GM19240 (cell line): ENCODE data around the gene KRT80.
"Not testable (repeated sequence)": the region's sequence is repeated elsewhere in the genome, so short reads cannot be mapped to it uniquely, and the experiment has no call there.

Experiments used
- DNase-seq: peaks from one replicate; pipeline ENCODE4 v3.0.0; 2011; ENCODE audit warnings: low spot score; ENCODE audit not compliant: insufficient read length

KRT80 gene

GRCh38 chr12:52191841-52192791 is at the start of gene KRT80:
TSS of gene KRT80 (minus strand) at chr12:52192014. CDS start at chr12:52191902, 112 bp downstream.
- no peak for DNase-seq

- no peak for DNase-seq
These were observed 49.5 kb upstream of the KRT80 start for GRCh38 chr12:52241205-52241842.

DNA sequence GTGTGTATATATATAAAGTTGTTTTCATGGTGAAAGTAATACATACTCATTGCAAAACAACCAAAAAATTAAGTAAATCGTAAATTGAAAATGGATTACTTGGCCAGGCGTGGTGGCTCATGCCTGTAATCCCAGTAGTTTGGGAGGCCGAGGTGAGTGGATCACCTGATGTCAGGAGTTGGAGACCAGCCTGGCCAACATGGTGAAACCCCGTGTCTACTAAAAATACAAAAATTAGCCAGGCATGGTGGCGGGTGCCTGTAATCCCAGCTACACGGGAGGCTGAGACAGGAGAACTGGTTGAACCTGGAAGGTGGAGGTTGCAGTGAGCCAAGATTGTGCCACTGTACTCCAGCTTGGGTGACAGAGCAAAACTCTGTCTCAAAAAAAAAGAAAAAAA is 48.4 kb upstream of the KRT80 start:
- not testable (repeated sequence) for DNase-seq

- no peak for DNase-seq
These were observed 48.0 kb upstream of the KRT80 start for GRCh38 chr12:52239767-52240166.

DNA sequence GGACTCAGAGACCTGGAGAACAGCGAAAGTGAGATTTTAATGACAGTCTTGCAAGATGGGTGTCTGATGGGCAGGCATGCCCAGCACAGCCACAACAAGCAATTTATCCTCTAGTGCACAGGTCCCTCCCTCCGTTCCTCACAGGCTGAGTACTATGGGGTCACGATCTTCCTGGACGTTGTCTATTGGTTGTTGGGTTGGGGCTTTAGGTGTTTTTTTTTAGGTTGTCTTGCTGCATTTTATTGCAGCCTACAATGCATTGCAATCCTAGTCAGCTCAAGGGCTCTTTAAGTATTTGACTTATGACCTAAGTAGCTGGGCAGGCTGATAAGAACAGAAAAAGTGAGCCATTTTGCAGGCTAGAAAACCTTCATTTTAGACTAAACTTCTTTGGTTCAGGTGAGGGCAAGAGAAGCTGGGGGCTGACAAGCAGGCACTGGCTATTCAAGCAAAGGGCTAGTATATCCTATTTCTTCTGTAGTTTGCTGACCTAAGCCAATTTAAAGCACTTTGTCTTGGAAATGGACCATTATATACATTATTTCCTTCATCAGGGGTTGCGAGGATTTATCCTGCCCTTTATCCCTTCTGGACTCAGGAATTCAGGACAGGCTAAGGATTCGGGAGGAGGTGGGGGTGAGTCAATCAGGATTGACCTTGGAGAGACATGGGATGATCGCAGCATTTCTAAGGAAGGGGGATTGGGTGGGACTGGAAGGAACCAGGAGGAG is 47.3 kb upstream of the KRT80 start:
- DNase-seq = no peak

GRCh38 chr12:52238207-52238840 is 46.5 kb upstream of the KRT80 start:
- no peak for DNase-seq

DNA sequence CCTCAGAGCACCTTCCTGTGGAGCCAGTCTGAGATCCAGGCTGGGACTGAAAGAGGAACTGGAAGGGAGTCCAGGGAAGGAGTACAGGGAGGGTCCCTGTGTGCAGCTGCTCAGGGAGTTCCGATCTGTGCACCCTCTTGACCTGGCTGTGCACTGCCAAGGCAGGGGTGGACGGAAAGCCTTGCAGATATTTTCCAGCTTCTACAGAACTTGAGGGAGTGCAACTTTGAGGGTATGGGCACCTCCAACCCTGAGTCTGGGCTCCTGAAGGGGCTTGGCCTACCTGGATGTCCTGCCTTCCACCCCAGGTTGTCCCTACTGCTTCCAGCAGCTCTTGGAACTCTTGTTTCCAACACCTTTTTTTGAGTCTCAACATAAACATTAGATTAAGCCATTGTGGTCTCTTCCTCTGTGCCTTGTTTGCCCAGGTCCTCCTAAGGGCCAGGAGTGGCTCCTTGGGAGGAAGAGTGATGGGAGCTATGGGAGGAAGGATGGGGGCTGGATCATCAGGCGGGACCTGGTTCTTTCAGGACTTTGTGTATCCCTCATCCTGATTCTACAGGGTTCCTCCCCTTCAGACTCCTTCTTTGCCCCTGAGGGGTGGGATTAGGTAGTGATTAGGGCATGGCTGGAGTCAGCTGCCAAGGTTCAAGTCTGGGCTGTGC is 44.7 kb upstream of the KRT80 start:
- no peak for DNase-seq

DNA sequence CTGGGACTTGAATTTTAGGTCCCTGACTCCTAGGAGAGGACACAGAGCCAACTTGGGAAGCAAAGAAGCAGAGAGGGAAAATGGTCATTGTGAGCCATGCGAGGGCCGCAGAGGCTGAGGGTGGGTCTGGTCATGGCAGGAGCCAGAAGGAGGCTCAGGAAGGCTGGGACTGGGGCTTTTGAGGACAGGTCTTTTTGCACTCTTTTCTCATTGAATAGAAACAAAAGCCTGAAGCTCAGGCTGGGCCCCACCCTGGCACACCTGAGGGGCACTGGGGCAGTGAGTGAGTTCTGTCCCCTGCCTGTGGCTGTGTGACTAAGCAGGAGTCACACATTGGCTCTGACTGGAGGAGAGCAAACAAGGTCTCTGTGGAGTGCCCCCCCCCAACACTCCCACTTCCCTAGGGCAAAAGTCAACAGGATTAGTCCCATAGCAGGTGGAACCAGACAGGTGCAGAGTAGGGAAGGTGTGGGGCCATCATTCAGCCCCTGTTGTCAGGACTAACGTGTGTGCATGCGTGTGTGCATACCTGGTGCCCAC is 44.1 kb upstream of the KRT80 start:
- no peak for DNase-seq

- no peak for DNase-seq
These were observed 43.4 kb upstream of the KRT80 start for GRCh38 chr12:52235001-52235764.

- no peak for DNase-seq
These were observed 42.5 kb upstream of the KRT80 start for GRCh38 chr12:52234223-52234810.

DNA sequence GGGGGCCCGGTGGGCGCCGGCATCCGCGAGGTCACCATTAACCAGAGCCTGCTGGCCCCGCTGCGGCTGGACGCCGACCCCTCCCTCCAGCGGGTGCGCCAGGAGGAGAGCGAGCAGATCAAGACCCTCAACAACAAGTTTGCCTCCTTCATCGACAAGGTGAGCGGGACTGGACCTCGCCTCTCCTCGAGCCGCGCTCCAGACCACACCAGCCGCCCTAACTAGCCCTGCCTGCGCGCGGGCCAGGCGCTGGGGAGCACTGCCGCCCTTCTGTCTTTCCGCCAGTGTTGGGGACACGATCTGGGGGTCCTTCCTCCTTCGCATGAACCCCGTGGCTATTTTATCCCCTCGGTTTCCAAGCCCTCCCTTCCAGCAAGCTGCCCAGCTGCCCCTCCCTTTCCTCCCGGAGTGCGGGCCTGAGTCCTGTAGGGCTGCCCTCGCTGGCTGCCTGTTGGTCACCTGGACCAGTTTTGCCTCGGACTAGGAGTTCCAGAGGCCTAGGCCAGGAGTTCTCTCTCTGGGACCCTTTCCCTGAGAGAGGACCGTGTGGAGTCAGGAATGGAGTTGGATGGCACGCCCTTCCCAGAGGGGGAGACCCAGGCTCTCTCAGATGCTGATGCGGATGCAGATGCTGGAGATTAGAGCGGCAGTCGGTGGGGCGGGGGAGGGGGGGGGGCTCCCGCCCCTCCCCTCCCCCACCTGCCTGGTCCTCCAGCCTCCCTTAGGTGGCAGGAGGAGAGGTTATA is 41.8 kb upstream of the KRT80 start:
- DNase-seq = no peak

GRCh38 chr12:52232674-52233461 is 41.1 kb upstream of the KRT80 start, which contains the start of gene KRT7:
TSS of gene KRT7 (plus strand) at chr12:52233243. CDS start at chr12:52233297, 54 bp downstream.
- no peak for DNase-seq

DNA sequence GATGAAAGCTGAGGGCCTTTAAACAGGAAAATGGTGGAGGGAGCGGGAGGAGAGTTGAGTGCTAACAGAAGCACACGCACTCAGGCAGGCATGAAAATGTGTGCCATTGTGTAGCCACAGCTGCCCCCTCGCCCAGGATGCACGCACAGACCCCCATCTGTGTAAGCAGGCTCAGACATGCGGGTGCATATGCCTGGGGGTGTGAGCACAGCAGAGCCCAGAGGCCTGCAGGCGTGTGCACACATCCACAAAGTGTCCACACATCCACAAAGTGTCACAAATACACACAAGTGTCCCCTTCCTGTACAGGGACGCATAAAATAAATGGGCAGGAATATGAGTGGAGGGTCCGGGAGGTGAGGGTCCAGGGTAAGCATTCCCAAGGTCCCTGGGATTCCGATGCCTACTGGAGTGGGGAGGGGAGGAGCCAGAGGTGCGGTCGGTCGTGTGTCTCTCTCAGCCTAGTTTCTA is 40.4 kb upstream of the KRT80 start:
- no peak for DNase-seq

GRCh38 chr12:52231305-52232202 is 39.7 kb upstream of the KRT80 start:
- DNase-seq = no peak

GRCh38 chr12:52230364-52231281 is 38.8 kb upstream of the KRT80 start:
- no peak for DNase-seq
